HG03565 (cell line): ENCODE data around the gene FREM3.
A peak's percentile ranks its signal among the peaks of the same experiment; 100 is the strongest.
"Not testable (repeated sequence)": the region's sequence is repeated elsewhere in the genome, so short reads cannot be mapped to it uniquely, and the experiment has no call there.

Experiments used
- ATAC-seq: cut with Tn5 transposase; IDR thresholded peaks from one replicate; pipeline ENCODE4 v1.9.1; 2021; ENCODE audit warnings: mild to moderate bottlenecking, moderate library complexity; ENCODE audit not compliant: unreplicated experiment

Gene FREM3

DNA sequence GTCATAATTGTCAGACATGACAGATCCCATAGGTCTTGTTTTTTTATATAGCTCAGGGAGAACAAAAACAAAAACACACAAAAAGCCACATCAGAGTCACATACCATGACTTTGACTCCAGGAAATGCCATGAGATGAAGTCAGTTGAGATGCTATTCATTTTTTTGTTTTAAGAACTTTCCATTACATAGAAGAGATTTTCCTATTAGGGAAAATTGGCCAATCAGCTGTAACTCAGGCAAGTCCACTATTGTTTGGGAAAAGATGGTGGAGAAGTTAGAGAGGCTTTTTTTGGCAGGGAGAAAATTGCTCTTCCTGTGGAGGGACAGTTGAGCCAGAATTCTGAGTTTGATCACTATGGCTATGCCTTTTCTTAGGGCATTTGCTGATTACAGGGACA, 114.4 kb downstream of the FREM3 start:
- ATAC-seq, result no peak

DNA sequence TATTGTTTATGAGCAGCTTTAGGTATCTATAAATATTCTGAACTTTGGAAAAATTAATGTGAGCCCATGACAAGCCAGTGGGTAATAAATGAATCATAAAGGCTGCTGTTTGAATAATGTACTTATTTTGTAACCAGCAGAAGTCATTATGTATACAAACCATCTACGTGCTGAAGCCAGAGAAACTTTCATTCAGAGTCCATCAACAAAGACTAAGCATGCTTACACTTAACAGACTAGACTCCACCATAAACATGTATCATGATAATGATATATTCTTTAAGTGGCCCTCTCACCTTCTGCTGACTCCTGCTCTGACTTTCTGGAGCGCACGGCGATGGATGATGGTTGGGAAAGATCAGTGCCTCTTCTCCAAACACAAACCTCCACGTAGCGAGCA, 114.9 kb downstream of the FREM3 start:
- no peak for ATAC-seq

DNA sequence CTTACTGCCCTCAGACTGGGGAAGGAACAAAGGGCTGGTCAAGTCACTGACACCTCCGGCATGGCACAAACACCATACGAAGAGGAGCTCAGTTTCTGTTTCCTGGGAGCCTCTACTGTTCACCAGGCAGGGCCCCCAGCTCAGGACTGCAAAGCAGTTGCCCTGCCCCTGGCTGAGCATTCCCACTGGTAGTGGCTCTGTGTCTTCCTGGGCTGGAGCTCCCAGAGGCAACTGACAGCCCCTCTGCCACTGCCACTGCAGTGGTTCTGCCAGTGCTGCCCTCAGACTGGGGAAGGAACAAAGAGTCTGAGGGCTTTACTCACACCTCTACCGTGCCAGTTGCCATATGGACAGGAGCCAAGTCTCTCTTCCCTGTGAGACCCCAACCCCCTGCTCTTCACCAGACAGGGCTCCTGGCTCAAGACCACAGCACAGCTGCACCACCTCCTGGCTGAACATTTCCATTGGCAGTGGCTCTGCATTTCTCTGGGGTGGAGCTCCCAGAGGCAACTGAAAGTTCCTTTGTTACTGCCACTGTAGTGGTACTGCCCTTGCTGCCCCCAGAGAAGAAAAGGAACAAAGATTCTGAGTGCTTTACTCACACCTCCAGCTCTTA, 119.0 kb downstream of the FREM3 start:
- ATAC-seq, result no peak

DNA sequence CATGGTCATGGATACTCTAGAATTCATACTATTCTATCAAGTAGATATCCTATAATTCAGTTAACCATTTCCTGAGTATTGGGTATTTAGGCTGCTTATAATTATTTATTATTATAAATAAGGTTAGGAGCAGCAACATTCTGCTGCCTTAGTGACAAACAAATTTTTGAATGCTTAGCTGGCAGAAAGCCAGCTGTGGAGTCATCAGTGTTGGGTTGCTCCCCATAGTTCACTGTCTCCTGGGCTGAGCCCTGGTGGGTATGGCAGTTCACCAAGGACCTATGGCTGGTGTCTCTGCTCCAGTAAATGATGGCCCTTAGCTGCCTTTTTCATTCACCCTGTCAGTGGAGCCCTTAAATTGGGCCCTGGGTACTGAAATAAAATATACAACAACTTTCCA, 125.1 kb downstream of the FREM3 start:
- ATAC-seq, result no peak

DNA sequence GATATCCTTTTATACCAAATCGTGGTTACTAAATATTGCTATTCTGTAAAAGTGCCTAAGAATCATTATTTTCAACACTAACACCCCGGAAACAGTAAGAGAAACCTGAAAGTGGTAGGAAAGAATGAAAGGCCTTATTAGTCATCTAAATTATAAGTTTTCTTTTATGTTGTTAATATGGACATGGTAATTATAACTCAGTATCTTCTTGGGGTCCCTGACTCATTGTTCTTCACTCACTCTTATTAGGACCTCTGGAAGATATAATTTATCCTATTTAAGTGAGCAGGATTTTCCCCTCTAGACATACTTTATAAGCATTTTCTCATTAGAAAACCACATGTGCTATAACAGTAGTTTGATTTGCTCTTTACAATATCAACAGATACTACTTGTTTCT, 136.0 kb downstream of the FREM3 start:
- ATAC-seq, result no peak

DNA sequence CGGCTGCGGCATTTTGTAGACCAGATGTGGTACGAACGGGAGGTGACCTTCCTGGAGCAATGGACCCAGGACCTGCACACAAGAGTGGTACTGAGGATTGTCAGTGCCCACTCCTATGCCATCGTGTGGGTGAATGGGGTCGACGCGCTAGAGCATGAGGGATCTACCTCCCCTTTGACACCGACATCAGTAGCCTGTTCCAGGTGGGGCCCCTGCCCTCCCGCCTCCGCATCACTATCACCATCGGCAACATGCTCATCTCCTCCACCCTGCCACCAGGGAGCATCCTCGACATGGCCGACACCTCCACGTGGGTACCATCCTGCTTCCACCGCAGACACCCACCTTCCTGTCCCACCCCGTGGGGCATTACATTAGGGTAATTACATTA, 140.7 kb downstream of the FREM3 start:
- no peak for ATAC-seq

DNA sequence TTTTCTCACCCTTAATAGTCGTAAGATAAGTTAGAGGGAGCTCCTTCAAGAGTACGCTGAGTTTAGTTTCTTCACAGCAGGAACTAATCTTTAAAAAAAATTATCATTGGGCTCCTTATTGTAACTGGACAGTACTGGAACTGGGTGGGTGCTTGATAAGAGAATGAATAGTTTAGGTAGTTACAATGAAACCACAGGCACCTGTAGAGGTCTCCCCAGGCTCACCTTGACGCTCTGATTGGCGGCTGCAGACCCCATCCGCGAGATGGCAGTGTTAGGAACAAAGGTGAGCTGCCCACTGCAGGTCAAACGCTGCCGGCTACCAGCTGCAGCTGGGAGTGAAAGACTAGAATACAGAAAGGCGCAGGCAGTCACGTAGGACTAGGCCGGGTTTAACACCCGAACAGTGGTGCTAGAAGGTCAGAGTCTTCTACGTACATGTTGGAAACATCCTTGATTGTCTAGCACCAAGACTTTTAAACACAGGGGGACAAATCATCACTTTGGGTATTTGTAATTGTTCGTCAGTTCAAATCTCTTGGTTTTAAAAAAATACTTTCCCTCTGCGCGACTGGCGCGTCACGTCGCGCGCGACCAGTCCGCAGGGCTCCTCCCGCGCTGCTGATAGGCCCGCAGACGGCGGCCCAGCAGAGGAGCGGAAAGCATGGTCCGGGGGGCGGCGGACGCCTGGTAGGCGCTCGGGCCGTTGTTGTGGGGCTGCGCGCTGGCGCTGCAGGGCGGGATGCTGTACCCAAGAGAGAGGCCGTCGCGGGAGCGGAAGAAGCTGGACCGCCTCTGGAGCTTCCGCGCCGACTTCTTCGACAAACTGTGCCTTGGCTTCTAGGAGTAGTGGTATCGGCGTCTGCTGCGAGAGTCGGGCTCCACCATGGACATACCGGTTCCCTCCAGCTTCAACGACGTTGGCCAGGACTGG, 141.4 kb downstream of the FREM3 start:
- ATAC-seq, result peak; percentile 72

DNA sequence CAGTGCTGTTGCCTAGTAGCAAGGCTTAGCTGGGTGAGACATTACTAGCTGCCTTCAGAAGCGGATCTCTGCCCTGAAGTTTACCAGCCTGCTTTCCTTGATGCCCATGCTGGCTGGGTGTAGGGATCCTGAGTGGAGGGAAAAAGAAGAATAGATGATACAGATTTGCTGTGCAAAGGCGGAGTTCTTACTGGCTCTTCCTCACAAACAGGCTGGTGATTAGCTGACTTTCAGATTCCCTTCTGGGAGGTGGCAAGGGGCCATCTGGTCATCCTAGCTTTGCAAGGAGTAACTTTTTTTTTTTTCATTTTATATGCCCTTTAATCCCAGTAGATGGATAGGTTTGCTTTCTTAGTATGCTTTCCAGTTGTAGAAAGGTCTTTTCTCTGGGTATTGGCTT, 142.2 kb downstream of the FREM3 start:
- ATAC-seq, result no peak

DNA sequence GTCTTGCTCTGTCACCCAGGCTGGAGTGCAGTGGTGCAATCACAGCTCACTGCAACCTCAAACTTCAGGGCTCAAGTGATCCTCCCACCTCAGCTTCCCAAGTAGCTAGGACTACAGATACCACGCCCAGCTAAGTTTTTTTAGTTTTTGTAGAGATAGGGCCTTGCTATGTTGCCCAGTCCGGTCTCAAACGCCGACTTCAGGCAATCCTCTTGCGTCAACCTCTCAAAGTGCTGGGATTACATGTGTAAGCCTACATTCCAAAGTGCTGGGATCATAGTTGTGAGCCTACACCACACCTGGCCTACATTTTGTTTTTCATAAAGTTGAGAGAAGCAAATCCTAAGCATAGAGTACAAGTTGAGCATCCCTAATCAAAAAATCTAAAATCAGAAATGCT, 144.8 kb downstream of the FREM3 start:
- ATAC-seq, result no peak

DNA sequence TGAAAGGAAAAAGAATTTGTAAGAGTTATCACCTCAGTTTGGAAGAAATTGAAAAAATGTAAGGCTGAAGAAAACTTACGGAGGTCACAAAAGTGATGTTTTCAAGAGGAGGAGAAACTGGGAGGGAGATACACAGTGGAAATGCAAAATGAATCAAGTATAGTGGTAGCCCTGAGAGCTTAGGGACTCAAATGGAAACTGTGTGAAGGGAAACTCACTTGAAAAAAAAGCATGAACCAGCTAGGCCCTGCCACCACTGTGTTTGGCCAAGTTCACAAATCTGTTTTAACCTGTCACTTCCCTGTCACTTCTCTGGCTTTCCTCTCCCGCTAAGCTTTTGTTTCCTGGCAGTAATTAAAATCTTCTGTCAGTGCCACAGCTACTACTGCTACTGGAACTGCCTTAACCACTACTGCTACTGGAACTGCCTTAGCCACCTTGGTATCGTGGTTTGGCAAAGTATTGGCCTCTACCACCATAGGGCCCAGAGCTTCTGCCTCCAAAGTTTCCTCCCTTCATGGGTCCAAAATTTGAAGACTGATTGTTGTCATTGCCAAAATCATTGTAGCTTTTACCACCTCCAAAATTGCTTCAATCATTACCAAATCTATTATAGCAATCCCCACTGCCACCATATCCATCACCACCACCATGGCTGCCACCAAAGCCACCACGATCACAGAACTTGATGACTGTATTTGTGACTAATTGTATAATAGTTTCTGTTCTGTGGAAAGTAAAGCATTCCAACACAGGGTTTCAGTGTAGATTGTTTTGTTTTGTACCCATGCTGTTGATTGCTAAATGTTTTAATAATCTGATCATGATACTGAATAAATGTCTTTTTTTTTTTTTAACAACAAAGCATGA, 145.5 kb downstream of the FREM3 start:
- peak; percentile 74 for ATAC-seq

DNA sequence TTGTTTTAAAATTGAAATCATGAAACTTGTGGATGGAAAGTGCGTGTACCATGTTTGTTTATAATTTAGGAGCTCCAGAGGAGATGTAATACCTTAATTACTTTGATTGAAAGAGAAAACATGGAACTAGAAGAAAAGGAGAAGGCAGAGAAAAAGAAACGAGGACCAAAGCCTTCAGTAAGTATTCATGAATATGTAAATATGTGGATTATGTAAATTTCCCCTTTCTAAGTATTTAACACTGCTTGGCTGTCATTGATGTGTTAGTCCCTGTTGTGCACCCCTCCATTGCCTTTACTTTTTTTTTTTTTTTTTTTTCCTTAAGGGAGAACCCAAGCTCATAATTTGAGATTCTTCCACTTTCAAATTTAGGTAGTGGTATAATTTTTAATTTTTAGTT, 150.5 kb downstream of the FREM3 start:
- ATAC-seq, result no peak

DNA sequence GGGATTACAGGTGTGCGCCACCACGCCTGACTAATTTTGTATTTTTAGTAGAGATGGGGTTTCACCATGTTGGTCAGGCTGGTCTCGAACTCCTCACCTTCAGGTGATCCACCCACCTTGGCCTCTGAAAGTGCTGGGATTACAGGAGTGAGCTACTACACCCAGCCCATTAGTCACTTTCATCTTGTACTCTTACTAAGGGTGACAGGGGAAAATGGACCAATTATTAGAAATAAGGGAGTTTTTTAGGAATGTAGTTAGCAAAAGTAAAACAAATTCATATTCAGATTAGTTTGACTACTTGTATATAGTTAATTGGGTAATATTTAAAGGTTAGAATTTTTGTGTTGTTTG, 160.8 kb downstream of the FREM3 start:
- ATAC-seq, result no peak

DNA sequence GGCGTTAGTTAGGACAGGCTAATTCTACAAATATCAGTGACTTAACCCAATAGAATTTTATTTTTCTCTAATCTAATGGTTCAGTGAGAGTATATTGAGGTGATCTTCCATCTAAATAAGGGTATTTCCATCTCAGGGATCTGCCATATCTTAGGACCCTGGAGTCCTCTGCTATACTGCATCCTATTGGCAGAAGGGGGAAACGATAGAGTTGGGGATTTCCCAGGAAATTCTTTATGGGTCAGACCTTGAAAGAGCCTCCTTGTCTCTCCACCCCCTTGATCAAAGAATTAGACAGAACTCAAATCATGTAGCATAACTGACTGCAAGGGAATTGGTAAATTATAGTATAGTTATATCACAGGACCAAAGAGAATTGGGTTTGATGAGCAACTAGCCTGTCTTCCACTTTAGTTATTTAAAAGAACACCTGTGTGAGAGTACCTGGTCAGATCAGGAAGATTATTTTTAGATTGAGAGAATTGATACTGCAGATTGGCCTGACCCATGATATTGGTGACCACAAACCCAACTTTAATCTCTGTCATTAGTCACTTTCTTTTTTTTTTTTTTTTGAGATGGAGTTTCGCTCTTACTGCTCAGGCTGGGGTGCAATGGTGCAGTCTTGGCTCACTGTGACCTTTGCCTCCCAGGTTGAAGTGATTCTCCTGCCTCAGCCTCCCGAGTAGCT, 161.4 kb downstream of the FREM3 start:
- ATAC-seq, result no peak

DNA sequence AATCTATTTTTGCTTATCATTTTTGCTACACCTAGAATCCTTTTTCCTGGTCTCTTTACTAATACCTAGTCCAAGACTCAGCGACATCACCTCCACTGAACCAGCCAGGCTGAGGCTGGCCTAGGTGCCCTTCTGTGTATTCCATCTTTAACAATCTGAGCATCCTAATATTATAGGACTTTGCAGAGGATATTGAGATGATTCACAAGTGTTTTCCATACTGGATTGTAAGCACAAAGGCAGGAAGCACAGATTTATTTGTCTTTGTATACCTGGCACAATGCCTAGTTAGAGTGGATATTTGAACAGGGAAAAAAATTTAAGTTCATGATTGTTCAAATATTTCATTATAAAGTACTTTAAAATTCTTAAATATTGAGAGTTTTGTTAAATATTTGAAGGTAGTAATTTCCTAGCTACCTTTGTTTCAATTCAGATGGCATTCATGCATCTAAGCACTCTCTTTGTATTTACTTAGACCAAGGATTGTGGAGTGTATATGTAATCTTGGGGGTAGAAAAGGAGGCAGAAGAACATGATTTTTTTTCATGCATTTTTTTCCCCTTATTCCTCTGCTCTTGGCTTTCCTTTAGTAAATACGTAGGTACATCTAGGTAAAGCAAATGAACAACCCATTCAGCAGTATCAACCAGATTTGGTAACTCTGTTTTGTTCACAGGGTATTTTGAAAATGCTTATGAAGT, 168.5 kb downstream of the FREM3 start:
- no peak for ATAC-seq

DNA sequence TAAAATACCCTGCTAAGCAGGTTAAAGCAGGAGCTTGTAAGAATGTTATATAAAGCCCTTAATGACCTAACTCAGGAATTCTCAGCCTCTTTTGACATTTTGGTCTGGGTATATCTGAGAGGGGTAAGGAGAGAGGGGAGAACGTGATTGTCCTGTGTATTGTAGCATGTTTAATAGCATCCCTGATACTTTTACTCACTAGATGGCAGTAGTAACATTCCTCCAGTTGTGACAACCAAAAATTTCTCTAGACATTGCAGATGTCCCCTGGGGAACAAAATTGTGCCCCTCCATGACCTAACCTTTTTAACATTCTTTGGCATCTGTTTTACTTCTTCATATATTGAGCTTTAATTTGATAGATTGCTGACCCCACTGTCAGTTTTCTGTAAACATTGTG, 169.1 kb downstream of the FREM3 start:
- ATAC-seq, result no peak

DNA sequence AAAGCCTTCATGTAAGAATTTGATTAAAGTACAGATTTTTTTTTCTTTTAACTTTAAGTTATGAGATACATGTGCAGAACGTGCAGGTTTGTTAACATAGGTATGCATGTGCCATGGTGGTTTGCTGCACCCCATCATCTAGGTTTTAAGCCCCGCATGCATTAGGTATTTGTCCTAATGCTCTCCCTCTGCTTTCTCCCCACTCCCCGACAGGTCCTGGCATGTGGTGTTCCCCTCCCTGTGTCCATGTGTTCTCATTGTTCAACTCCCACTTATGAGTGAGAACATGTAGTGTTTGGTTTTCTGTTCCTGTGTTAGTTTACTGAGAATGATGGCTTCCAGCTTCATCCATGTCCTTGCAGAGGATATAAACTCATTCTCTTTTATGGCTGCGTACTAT, 172.4 kb downstream of the FREM3 start:
- ATAC-seq, result not testable (repeated sequence)
